ENCODE data around the gene FLYWCH2.
A peak's percentile ranks its signal among the peaks of the same experiment; 100 is the strongest.

Gene FLYWCH2

GRCh38 chr16:2915196-2915929, 32.3 kb downstream of the FLYWCH2 start:
- TF ChIP-seq EZH2 (IDR thresholded peaks at IDR 0.05; ENCODE audit: borderline replicate concordance, low read length) (no peak), CTCF (IDR thresholded peaks at IDR 0.05; ENCODE audit: low read length) (no peak)

GRCh38 chr16:2919511-2920255, 36.7 kb downstream of the FLYWCH2 start:
- Histone ChIP-seq H3K27ac (ENCODE audit: low read depth, low read length, poor library complexity, severe bottlenecking) (no peak overlapping the region), H3K4me1 (ENCODE audit: insufficient read depth, low read length, severe bottlenecking) (no peaks in the 10 kb centered on the region), H3K4me2 (ENCODE audit: low read length) (no peak overlapping the region), H3K79me2 (ENCODE audit: insufficient read depth, low read length) (no peaks in the 10 kb centered on the region), H3K9me3 (ENCODE audit: low read length) (no peaks in the 10 kb centered on the region), H3K9me2 (ENCODE audit: low read depth, low read length) (no peaks in the 10 kb centered on the region), H3K27me3 (ENCODE audit: insufficient read depth, low read length) (no peaks in the 10 kb centered on the region), H3K4me3 (ENCODE audit: low read depth, low read length, poor library complexity, severe bottlenecking) (no peak overlapping the region), H2AFZ (ENCODE audit: low read length) (no peak overlapping the region), H3F3A (ENCODE audit: insufficient read depth, low read length) (no peaks in the 10 kb centered on the region), H4K20me1 (ENCODE audit: insufficient read depth, low read length) (no peaks in the 10 kb centered on the region), H3K36me3 (ENCODE audit: insufficient read depth, low read length) (peaks cover 9% of the 10 kb centered on the region), H3K9ac (ENCODE audit: low read length) (no peak overlapping the region)
- TF ChIP-seq CTCF (IDR thresholded peaks at IDR 0.05; ENCODE audit: low read length) (peak; percentile 87), EZH2 (IDR thresholded peaks at IDR 0.05; ENCODE audit: borderline replicate concordance, low read length) (no peak)

More at GRCh38 chr16:2915196-2915929, 32.3 kb downstream of the FLYWCH2 start:
- Histone ChIP-seq H3K36me3 (ENCODE audit: insufficient read depth, low read length) (peaks cover 8% of the 10 kb centered on the region; the same call in 1 of the 2 replicates), H3K79me2 (ENCODE audit: insufficient read depth, low read length) (no peaks in the 10 kb centered on the region), H4K20me1 (ENCODE audit: insufficient read depth, low read length) (no peaks in the 10 kb centered on the region), H3K9me3 (ENCODE audit: low read length) (no peaks in the 10 kb centered on the region), H3F3A (ENCODE audit: insufficient read depth, low read length) (peaks cover 5% of the 10 kb centered on the region; the same call in 1 of the 2 replicates), H3K4me2 (ENCODE audit: low read length) (no peak overlapping the region), H3K9me2 (ENCODE audit: low read depth, low read length) (no peaks in the 10 kb centered on the region), H2AFZ (ENCODE audit: low read length) (no peak overlapping the region), H3K27ac (ENCODE audit: low read depth, low read length, poor library complexity, severe bottlenecking) (no peak overlapping the region), H3K9ac (ENCODE audit: low read length) (no peak overlapping the region), H3K4me1 (ENCODE audit: insufficient read depth, low read length, severe bottlenecking) (peaks cover 16% of the 10 kb centered on the region), H3K27me3 (ENCODE audit: insufficient read depth, low read length) (no peaks in the 10 kb centered on the region), H3K4me3 (ENCODE audit: low read depth, low read length, poor library complexity, severe bottlenecking) (no peak overlapping the region)

GRCh38 chr16:2923481-2923880, 40.5 kb downstream of the FLYWCH2 start:
- Histone ChIP-seq H3K4me1 (ENCODE audit: insufficient read depth, low read length, severe bottlenecking) (peaks cover 4% of the 10 kb centered on the region), H3K4me3 (ENCODE audit: low read depth, low read length, poor library complexity, severe bottlenecking) (no peak overlapping the region), H3K9ac (ENCODE audit: low read length) (no peak overlapping the region), H2AFZ (ENCODE audit: low read length) (no peak overlapping the region), H3K9me2 (ENCODE audit: low read depth, low read length) (no peaks in the 10 kb centered on the region), H3K79me2 (ENCODE audit: insufficient read depth, low read length) (no peaks in the 10 kb centered on the region), H3K4me2 (ENCODE audit: low read length) (no peak overlapping the region), H3K27ac (ENCODE audit: low read depth, low read length, poor library complexity, severe bottlenecking) (no peak overlapping the region), H4K20me1 (ENCODE audit: insufficient read depth, low read length) (no peaks in the 10 kb centered on the region), H3K9me3 (ENCODE audit: low read length) (no peaks in the 10 kb centered on the region), H3K36me3 (ENCODE audit: insufficient read depth, low read length) (peaks cover 9% of the 10 kb centered on the region; the same call in 1 of the 2 replicates), H3F3A (ENCODE audit: insufficient read depth, low read length) (no peaks in the 10 kb centered on the region), H3K27me3 (ENCODE audit: insufficient read depth, low read length) (no peaks in the 10 kb centered on the region)
- TF ChIP-seq EZH2 (IDR thresholded peaks at IDR 0.05; ENCODE audit: borderline replicate concordance, low read length) (no peak), CTCF (IDR thresholded peaks at IDR 0.05; ENCODE audit: low read length) (no peak)

All from OCI-LY1 (cell line).